GM19324 (cell line): Measurements from ENCODE around the gene EFCAB12.

Experiments used
- ATAC-seq: cut with Tn5 transposase; IDR thresholded peaks from one replicate; pipeline ENCODE4 v1.9.1; 2021; ENCODE audit warnings: mild to moderate bottlenecking, moderate library complexity; ENCODE audit not compliant: unreplicated experiment, low FRiP score

The EFCAB12 gene

GRCh38 chr3:129428376-129429079 lies at the start of gene EFCAB12:
TSS of gene EFCAB12 (minus strand) at chr3:129428636. CDS start at chr3:129428488, 148 bp downstream.
- peak; percentile 73 for ATAC-seq

- ATAC-seq: no peak
Observed at GRCh38 chr3:129476586-129476985, 48.1 kb upstream of the EFCAB12 start.

GRCh38 chr3:129475863-129476262 lies 47.4 kb upstream of the EFCAB12 start:
- no peak for ATAC-seq

GRCh38 chr3:129474984-129475804 lies 46.8 kb upstream of the EFCAB12 start:
- ATAC-seq: no peak

- ATAC-seq: no peak
Observed at GRCh38 chr3:129473769-129474152, 45.3 kb upstream of the EFCAB12 start.

- ATAC-seq: no peak
Observed at GRCh38 chr3:129473067-129473768, 44.8 kb upstream of the EFCAB12 start.

- no peak for ATAC-seq
Observed at GRCh38 chr3:129470861-129471260, 42.4 kb upstream of the EFCAB12 start.

GRCh38 chr3:129469026-129469425 lies 40.6 kb upstream of the EFCAB12 start:
- no peak for ATAC-seq

GRCh38 chr3:129467932-129468331 lies 39.5 kb upstream of the EFCAB12 start:
- no peak for ATAC-seq

- ATAC-seq: no peak
Observed at GRCh38 chr3:129463716-129464115, 35.3 kb upstream of the EFCAB12 start.

GRCh38 chr3:129463094-129463493 lies 34.7 kb upstream of the EFCAB12 start:
- ATAC-seq: no peak

GRCh38 chr3:129462361-129462968 lies 34.0 kb upstream of the EFCAB12 start:
- ATAC-seq: no peak

- ATAC-seq: no peak
Observed at GRCh38 chr3:129461461-129462146, 33.2 kb upstream of the EFCAB12 start.

GRCh38 chr3:129461022-129461421 lies 32.6 kb upstream of the EFCAB12 start:
- no peak for ATAC-seq

- no peak for ATAC-seq
Observed at GRCh38 chr3:129460572-129460971, 32.1 kb upstream of the EFCAB12 start.

- ATAC-seq: no peak
Observed at GRCh38 chr3:129460155-129460554, 31.7 kb upstream of the EFCAB12 start.

GRCh38 chr3:129453732-129454131 lies 25.3 kb upstream of the EFCAB12 start:
- ATAC-seq: no peak

- no peak for ATAC-seq
Observed at GRCh38 chr3:129449279-129450115, 21.1 kb upstream of the EFCAB12 start.

- no peak for ATAC-seq
Observed at GRCh38 chr3:129448186-129448895, 19.9 kb upstream of the EFCAB12 start.
